NCI-H345 (cell line): ENCODE results near the gene NCK2.
A peak's percentile ranks its signal among the peaks of the same experiment; 100 is the strongest.

Source experiments
- DNase-seq: peaks from one replicate; lab custom pipeline; 2025; lab: John Stamatoyannopoulos, UW

The NCK2 gene

GRCh38 chr2:105849431-105850179 lies 104.9 kb downstream of the NCK2 start:
- peak; percentile 80 for DNase-seq

GRCh38 chr2:105852066-105852465 lies 107.4 kb downstream of the NCK2 start:
- no peak for DNase-seq

- DNase-seq: no peak
These were observed 108.8 kb downstream of the NCK2 start for GRCh38 chr2:105853354-105854088.

- DNase-seq: no peak
These were observed 110.3 kb downstream of the NCK2 start for GRCh38 chr2:105854972-105855371.

- DNase-seq: no peak
These were observed 111.9 kb downstream of the NCK2 start for GRCh38 chr2:105856581-105856980.

GRCh38 chr2:105857076-105857740 lies 112.5 kb downstream of the NCK2 start:
- no peak for DNase-seq

- DNase-seq: no peak
These were observed 114.4 kb downstream of the NCK2 start for GRCh38 chr2:105858868-105859693.

GRCh38 chr2:105859694-105859951 lies 114.9 kb downstream of the NCK2 start:
- no peak for DNase-seq

GRCh38 chr2:105860567-105860966 lies 115.9 kb downstream of the NCK2 start:
- no peak for DNase-seq

GRCh38 chr2:105861200-105861599 lies 116.5 kb downstream of the NCK2 start:
- no peak for DNase-seq

- DNase-seq: no peak
These were observed 118.1 kb downstream of the NCK2 start for GRCh38 chr2:105862843-105863242.

GRCh38 chr2:105864262-105864661 lies 119.5 kb downstream of the NCK2 start:
- no peak for DNase-seq

- DNase-seq: no peak
These were observed 120.7 kb downstream of the NCK2 start for GRCh38 chr2:105865222-105865913.

GRCh38 chr2:105866216-105867185 lies 121.8 kb downstream of the NCK2 start:
- DNase-seq: no peak

GRCh38 chr2:105867587-105867986 lies 122.9 kb downstream of the NCK2 start:
- no peak for DNase-seq

- no peak for DNase-seq
These were observed 123.3 kb downstream of the NCK2 start for GRCh38 chr2:105868060-105868459.

- no peak for DNase-seq
These were observed 124.6 kb downstream of the NCK2 start for GRCh38 chr2:105869341-105869740.

- no peak for DNase-seq
These were observed 125.3 kb downstream of the NCK2 start for GRCh38 chr2:105870062-105870461.

- no peak for DNase-seq
These were observed 126.1 kb downstream of the NCK2 start for GRCh38 chr2:105870858-105871257.

- no peak for DNase-seq
These were observed 127.5 kb downstream of the NCK2 start for GRCh38 chr2:105872142-105872728.
